Neuronal stem cell (in vitro differentiated cells): ENCODE results near the gene CYSRT1.
A peak's percentile ranks its signal among the peaks of the same experiment; 100 is the strongest.
"Not testable (repeated sequence)": the region's sequence is repeated elsewhere in the genome, so short reads cannot be mapped to it uniquely, and the experiment has no call there.

Experiments
- DNase-seq: peaks from one replicate; pipeline ENCODE4 v3.0.0-alpha.2; 2013; ENCODE audit warnings: low spot score
- H2AFZ ChIP-seq: one replicate; pipeline ENCODE4 v1.6.1; 2013; ENCODE audit warnings: mild to moderate bottlenecking, low read length, inconsistent platforms
- H2AK5ac ChIP-seq: 2 replicates; pipeline ENCODE4 v1.6.1; 2013; ENCODE audit warnings: low read depth, mild to moderate bottlenecking, inconsistent platforms, low read length, moderate library complexity, mixed read lengths
- H2BK120ac ChIP-seq: 2 replicates; pipeline ENCODE4 v1.6.1; 2013; ENCODE audit warnings: low read depth, mild to moderate bottlenecking, inconsistent platforms, low read length, moderate library complexity, mixed read lengths
- H2BK12ac ChIP-seq: one replicate; pipeline ENCODE4 v1.6.1; 2013; ENCODE audit warnings: low read length, inconsistent platforms
- H2BK15ac ChIP-seq: 2 replicates; pipeline ENCODE4 v1.6.1; 2013; ENCODE audit warnings: mild to moderate bottlenecking, low read length, inconsistent platforms, mixed read lengths
- H2BK5ac ChIP-seq: one replicate; pipeline ENCODE4 v1.6.1; 2013; ENCODE audit warnings: inconsistent platforms, mild to moderate bottlenecking, low read length, moderate library complexity
- H3K14ac ChIP-seq: one replicate; pipeline ENCODE4 v1.6.1; 2013; ENCODE audit warnings: low read length, inconsistent platforms
- H3K18ac ChIP-seq: 2 replicates; pipeline ENCODE4 v1.6.1; 2013; ENCODE audit warnings: low read length, inconsistent platforms
- H3K23ac ChIP-seq: 2 replicates; pipeline ENCODE4 v1.6.1; 2013; ENCODE audit warnings: low read depth, mild to moderate bottlenecking, mixed read lengths, low read length, inconsistent platforms; ENCODE audit not compliant: poor library complexity
- H3K27ac ChIP-seq: replicated peaks from 3 replicates; pipeline ENCODE4 v1.5.1; 2013; ENCODE audit warnings: low read length, inconsistent platforms
- H3K27me3 ChIP-seq, 3 experiments: 2 replicates each; pipeline ENCODE4 v1.6.1; 2013; ENCODE audit warnings: low read length in 3 of 3, mild to moderate bottlenecking in 2 of 3, inconsistent platforms in 1 of 3, low read depth in 1 of 3, mixed read lengths in 1 of 3, moderate library complexity in 1 of 3; ENCODE audit not compliant: control insufficient read depth in 3 of 3, insufficient read depth in 3 of 3
- H3K36me3 ChIP-seq, 2 donors: replicated peaks in 1 of 2; 2 replicates each; pipeline ENCODE4 v1.6.1; 2013; ENCODE audit warnings: low read length in 2 of 2; ENCODE audit not compliant: control insufficient read depth in 2 of 2, insufficient read depth in 2 of 2
- H3K4ac ChIP-seq: 2 replicates; pipeline ENCODE4 v1.6.1; 2013; ENCODE audit warnings: inconsistent platforms, mild to moderate bottlenecking, low read length, moderate library complexity
- H3K4me1 ChIP-seq, 2 donors: 1 replicate in 1 of 2; 2 replicates in 1 of 2; pipeline ENCODE4 v1.6.1; 2013; ENCODE audit warnings: low read length in 2 of 2, low read depth in 1 of 2; ENCODE audit not compliant: control insufficient read depth in 2 of 2, insufficient read depth in 1 of 2
- H3K4me2 ChIP-seq: one replicate; pipeline ENCODE4 v1.6.1; 2013; ENCODE audit warnings: mild to moderate bottlenecking, low read length, inconsistent platforms; ENCODE audit not compliant: insufficient read depth, poor library complexity, severe bottlenecking
- H3K4me3 ChIP-seq, 2 donors: 2 replicates each; pipeline ENCODE4 v1.5.1; 2013; ENCODE audit warnings: low read length in 2 of 2, mild to moderate bottlenecking in 2 of 2, inconsistent platforms in 1 of 2, moderate library complexity in 1 of 2
- H3K79me1 ChIP-seq: one replicate; pipeline ENCODE4 v1.6.1; 2013; ENCODE audit warnings: low read depth, mild to moderate bottlenecking, inconsistent platforms, low read length, moderate library complexity
- H3K9ac ChIP-seq: one replicate; pipeline ENCODE4 v1.6.1; 2013; ENCODE audit warnings: mild to moderate bottlenecking, low read depth, low read length, inconsistent platforms; ENCODE audit not compliant: poor library complexity
- H3K9me3 ChIP-seq, 2 donors: replicated peaks in 1 of 2; 2 replicates each; pipeline versions ENCODE3 to v1.6.1; 2013; ENCODE audit warnings: low read length in 2 of 2, mild to moderate bottlenecking in 2 of 2, inconsistent platforms in 1 of 2, low read depth in 1 of 2, mixed read lengths in 1 of 2, moderate library complexity in 1 of 2; ENCODE audit not compliant: control insufficient read depth in 2 of 2, insufficient read depth in 1 of 2
- H4K8ac ChIP-seq: one replicate; pipeline ENCODE4 v1.6.1; 2013; ENCODE audit warnings: low read depth, mild to moderate bottlenecking, inconsistent platforms, low read length, moderate library complexity
- H4K91ac ChIP-seq: one replicate; pipeline ENCODE4 v1.6.1; 2013; ENCODE audit warnings: low read length, low read depth, mild to moderate bottlenecking, inconsistent platforms; ENCODE audit not compliant: poor library complexity
- WGBS, 2 donors: extraction: QIAGEN DNeasy Blood & Tissue Kit; methylation state at CpG; one replicate each; pipeline ENCODE4 v1.1.7; 2013; ENCODE audit warnings: missing lambda C conversion rate in 2 of 2, mixed read lengths in 1 of 2; ENCODE audit not compliant: insufficient read length in 2 of 2, insufficient replicate concordance in 1 of 2; ENCODE audit errors: extremely low coverage in 2 of 2; 5-methylcytosine and 5-hydroxymethylcytosine counted together

Gene CYSRT1

DNA sequence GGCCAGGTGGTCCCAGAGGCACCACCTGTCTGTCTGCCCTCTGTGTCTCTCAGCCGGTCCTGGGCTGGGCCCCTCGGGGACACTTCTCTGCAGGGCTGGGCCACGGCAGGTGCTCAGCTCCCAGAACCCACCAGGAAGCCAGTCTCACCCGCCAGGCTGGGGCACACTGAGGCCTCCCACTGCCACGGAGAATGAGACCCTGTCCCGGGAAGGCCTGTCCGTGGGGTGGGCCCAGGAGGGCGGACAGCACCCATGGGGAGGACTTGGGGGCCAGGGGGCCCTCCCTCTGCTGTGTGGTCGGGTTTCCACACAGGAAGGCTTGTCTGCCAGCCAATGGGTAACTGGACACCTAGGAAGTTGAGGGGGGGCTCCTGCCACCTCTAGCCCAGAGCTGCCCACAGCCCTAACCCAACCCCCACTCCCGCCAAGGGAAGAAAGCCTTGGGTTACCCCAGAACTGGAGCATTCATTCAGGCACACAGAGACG lies 12.0 kb downstream of the CYSRT1 start:
- peak overlapping the region; percentile 89 for H3K23ac ChIP-seq
- H3K4me3 ChIP-seq: peak overlapping the region in 1 of 2 donors; percentile 46
- H3K79me1 ChIP-seq: peaks cover 15% of the 10 kb centered on the region
- peak overlapping the region; percentile 73 for H2BK12ac ChIP-seq
- H3K27me3 ChIP-seq: peaks cover 0 to 2% (median 0%) of the 10 kb centered on the region in 3 experiments
- peak overlapping the region; percentile 97 for H2BK5ac ChIP-seq
- H2AFZ ChIP-seq: no peak overlapping the region
- H4K91ac ChIP-seq: no peak overlapping the region
- no peaks in the 10 kb centered on the region for H3K9me3 ChIP-seq
- no CpG with 5 or more reads among the region's 11 CpGs for WGBS, 2 donors
- H3K14ac ChIP-seq: peak overlapping the region; percentile 56
- H3K4me2 ChIP-seq: peak overlapping the region; percentile 14
- DNase-seq: no peak
- H3K4me1 ChIP-seq: peaks cover 15% of the 10 kb centered on the region in 2 donors
- peak overlapping the region; percentile 95 for H3K18ac ChIP-seq
- H4K8ac ChIP-seq: no peak overlapping the region
- peaks cover 0 to 9% of the 10 kb centered on the region in 2 donors for H3K36me3 ChIP-seq
- peak overlapping the region; percentile 66 for H3K4ac ChIP-seq
- H2BK120ac ChIP-seq: no peak overlapping the region
- H3K9ac ChIP-seq: peak overlapping the region; percentile 60
- H2AK5ac ChIP-seq: peak overlapping the region; percentile 100
- no peak overlapping the region for H3K27ac ChIP-seq
- H2BK15ac ChIP-seq: peak overlapping the region; percentile 98

- H3K4ac ChIP-seq: no peak overlapping the region
- no peak overlapping the region for H3K4me3 ChIP-seq
- no peak overlapping the region for H3K4me2 ChIP-seq
- H2BK15ac ChIP-seq: peak overlapping the region; percentile 43
- no peaks in the 10 kb centered on the region for H3K27me3 ChIP-seq
- H3K4me1 ChIP-seq: peaks cover 23 to 24% of the 10 kb centered on the region in 2 donors
- no peak overlapping the region for H3K27ac ChIP-seq
- no peak overlapping the region for H2AFZ ChIP-seq
- DNase-seq: no peak
- H3K36me3 ChIP-seq: peaks cover 11 to 19% of the 10 kb centered on the region in 2 donors
- peak overlapping the region; percentile 100 for H2AK5ac ChIP-seq
- WGBS, 2 donors: no CpG with 5 or more reads among the region's 13 CpGs
- peak overlapping the region; percentile 38 for H3K9ac ChIP-seq
- H3K18ac ChIP-seq: no peak overlapping the region
- peak overlapping the region; percentile 89 for H3K23ac ChIP-seq
- no peaks in the 10 kb centered on the region for H3K9me3 ChIP-seq
- H2BK12ac ChIP-seq: no peak overlapping the region
- no peak overlapping the region for H4K91ac ChIP-seq
- H2BK5ac ChIP-seq: no peak overlapping the region
- H4K8ac ChIP-seq: peak overlapping the region; percentile 52
- no peak overlapping the region for H2BK120ac ChIP-seq
- H3K79me1 ChIP-seq: peaks cover 24% of the 10 kb centered on the region
- H3K14ac ChIP-seq: no peak overlapping the region
Measured at GRCh38 chr9:137237759-137238726, 13.1 kb downstream of the CYSRT1 start.

DNA sequence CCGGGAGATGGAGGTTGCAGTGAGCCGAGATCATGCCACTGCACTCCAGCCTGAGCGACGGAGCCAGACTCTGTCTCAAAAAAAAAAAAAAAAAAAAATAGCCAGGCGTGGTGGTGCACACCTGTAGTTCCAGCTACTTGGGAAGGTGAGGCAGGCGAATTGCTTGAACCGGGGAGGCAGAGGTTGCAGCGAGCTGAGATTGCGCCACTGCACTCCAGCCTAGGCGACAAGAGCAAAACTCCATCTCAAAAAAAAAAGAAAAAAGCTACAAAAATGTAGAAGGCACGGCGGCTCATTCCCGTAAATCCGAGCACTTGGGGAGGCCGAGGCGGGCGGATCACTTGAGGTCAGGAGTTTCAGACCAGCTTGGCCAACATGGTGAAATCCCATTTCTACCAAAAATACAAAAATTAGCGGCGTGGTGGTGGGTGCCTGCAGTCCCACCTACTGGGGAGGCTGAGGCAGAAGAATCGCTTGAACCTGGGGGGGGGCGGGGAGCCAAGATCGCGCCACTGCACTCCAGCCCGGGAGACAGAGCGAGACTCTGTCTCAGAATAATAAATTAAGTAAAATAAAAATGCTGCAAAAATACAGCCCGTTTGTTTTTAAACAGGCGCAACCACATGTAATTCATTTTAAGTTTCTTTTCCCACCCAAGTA lies 14.7 kb downstream of the CYSRT1 start:
- not testable (repeated sequence) for H2BK120ac ChIP-seq, H4K91ac ChIP-seq, H3K27me3 ChIP-seq, DNase-seq, H3K18ac ChIP-seq, H3K14ac ChIP-seq, H2AK5ac ChIP-seq, H2BK15ac ChIP-seq, H2BK12ac ChIP-seq, H3K23ac ChIP-seq, H2BK5ac ChIP-seq, H4K8ac ChIP-seq, H3K9ac ChIP-seq, H3K4ac ChIP-seq, H3K9me3 ChIP-seq
- no CpG with 5 or more reads among the region's 27 CpGs for WGBS, 2 donors
- Histone ChIP-seq H2AFZ (peak overlapping the region; percentile 89), H3K27ac (peak overlapping the region; percentile 100), H3K4me3 (peak overlapping the region; percentile 67 to 93), H3K4me2 (peak overlapping the region; percentile 73), H3K4me1 (peaks cover 26 to 29% of the 10 kb centered on the region in 2 donors), H3K36me3 (peaks cover 19 to 32% of the 10 kb centered on the region in 2 donors), H3K79me1 (peaks cover 29% of the 10 kb centered on the region)
